NCI-H2107 treated with DMSO at 0.1 percent for 48 hours (cell line): Measurements from ENCODE around the gene GIT2.

Source experiments
- DNase-seq: peaks from one replicate; lab custom pipeline; 2025; ENCODE audit not compliant: unreplicated experiment; lab: John Stamatoyannopoulos, UW

GIT2 gene

GRCh38 chr12:109983432-109984142, 12.6 kb downstream of the GIT2 start:
- DNase-seq: no peak

- DNase-seq: no peak
Measured at GRCh38 chr12:109982210-109982609, 14.0 kb downstream of the GIT2 start.

DNA sequence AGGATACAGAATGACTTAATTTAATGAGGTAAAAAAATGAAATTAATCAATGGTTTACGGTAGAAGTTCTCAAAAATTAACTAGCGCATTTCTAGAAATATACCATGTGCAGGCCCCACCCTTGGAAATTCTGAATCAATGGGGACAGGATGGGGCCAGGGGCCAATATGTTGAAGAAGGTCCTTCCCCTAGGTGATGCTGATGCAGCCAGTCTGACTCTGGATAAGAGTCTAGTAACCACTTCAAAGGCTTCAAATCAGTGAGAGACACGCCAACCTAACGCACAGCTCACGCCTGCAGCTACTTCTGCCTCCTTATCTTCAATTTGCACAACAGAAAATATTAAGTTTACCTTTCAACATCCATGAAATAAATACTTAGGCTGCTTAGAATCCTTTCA, 14.9 kb downstream of the GIT2 start:
- no peak for DNase-seq

DNA sequence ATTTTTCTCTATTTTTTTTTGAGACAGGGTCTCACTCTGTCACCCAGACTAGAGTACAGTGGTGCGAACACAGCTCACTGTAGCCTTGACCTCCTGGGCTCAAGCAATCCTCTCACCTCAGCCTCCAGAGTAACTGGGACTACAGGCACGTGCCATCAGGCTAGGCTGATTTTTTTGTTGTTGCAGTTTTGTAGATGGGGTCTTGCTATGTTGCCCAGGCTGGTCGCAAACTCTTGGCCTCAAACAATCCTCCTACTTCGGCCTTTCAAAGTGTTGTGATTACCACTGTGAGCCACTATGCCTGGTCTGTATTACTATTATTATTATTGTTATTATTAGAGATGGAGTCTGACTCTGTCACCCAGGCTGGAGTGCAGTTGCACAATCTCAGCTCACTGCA, 23.3 kb downstream of the GIT2 start:
- DNase-seq: no peak

GRCh38 chr12:109968801-109969200, 27.4 kb downstream of the GIT2 start:
- DNase-seq: no peak

DNA sequence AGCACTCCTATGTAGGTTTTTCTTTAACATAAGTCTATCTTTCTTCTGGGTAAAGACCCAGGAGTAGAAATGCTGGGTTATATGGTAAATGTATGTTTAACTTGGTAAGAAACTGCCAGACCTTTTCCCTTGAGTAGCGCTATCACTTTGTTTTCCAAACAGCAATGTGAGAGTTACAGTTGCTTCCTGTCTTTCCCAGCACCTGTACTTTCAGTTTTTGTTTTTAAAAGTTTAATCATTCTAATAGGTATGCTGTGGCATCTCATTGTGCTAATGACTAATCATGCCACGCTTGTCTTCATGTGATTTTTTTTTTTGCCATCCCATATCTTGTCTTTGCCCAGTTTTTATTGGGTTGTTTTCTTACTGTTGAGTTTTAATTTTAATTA, 28.1 kb downstream of the GIT2 start:
- DNase-seq: no peak

GRCh38 chr12:109967383-109968031, 28.7 kb downstream of the GIT2 start:
- no peak for DNase-seq

GRCh38 chr12:109966546-109966945, 29.6 kb downstream of the GIT2 start:
- DNase-seq: no peak

GRCh38 chr12:109963743-109964429, 32.3 kb downstream of the GIT2 start:
- DNase-seq: no peak

DNA sequence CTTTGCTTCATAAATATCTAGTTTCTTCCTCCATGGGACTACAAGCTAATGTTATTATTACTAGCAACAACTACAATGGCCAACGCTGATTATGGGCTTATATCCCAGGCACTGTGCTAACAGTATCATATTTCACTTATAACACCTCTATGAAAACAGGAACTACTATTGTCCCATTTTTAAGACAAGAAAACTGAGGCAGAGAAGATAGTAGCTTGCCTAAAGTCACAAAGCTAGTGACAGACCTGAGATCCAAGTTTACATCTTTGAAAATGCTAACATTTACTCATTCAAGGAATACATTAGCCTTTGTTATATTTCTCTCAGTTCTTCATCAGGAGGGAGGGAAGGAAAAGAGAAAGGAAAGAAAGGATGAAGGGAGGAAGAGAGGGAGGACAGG, 32.8 kb downstream of the GIT2 start:
- no peak for DNase-seq

GRCh38 chr12:109962398-109962797, 33.8 kb downstream of the GIT2 start:
- no peak for DNase-seq

- DNase-seq: no peak
Measured at GRCh38 chr12:109961612-109962011, 34.6 kb downstream of the GIT2 start.

DNA sequence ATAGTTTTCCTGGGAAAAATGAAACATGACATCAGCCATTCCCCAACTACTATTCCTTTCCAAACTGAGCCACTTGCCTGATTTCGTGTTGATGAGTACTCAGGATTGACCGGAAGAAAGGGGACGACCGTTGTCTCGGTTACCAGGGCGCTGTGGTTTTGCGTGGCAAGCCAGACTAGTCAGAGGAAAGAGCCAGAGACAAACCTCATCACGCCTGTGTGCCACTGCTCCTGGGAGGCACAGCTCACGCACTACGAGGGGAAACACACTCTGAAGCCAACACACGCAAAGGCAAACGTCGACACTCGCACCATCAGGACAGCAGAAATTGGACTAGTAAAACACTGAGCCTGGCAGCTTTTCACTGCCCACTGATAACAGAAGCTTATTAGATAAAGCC, 35.0 kb downstream of the GIT2 start:
- no peak for DNase-seq

- no peak for DNase-seq
Measured at GRCh38 chr12:109959411-109960093, 36.6 kb downstream of the GIT2 start.

DNA sequence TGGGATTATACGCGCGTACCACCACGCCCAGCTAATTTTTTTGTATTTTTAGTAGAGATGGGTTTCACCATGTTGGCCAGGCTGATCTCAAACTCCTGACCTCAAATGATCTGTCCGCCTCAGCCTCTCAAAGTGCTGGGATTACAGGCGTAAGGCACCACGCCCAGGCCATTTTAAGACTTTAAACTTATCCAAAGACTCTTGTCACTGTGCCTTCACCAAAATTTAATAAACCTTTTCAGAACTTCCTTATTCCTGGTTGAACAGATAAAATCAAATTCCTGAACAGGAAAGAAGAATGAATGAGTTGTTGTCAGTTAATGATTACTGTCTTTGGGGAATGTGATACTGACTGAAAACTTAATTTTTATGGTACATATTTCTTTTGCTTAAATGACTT, 37.8 kb downstream of the GIT2 start:
- no peak for DNase-seq

DNA sequence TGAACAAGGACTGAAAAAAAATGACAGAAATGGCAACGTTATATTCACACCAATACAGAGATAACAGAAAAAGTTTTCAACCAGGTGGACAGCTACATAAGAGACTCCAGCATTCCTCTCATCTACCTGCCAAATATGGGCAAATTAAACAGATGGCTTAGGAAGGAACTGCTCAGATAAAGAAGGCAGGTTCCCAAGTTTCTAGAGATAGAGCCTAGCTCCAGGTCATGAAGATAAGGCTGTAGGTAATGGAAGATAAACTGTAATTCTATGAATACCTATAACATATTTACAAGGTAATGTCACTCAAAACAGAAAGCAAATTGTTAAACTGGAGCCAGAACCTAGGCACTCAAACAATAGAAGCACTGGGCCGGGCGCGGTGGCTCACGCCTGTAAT, 42.5 kb downstream of the GIT2 start:
- DNase-seq: no peak

GRCh38 chr12:109952873-109953272, 43.3 kb downstream of the GIT2 start:
- no peak for DNase-seq

GRCh38 chr12:109952160-109952858, 43.9 kb downstream of the GIT2 start:
- no peak for DNase-seq

- no peak for DNase-seq
Measured at GRCh38 chr12:109951751-109952150, 44.4 kb downstream of the GIT2 start.

DNA sequence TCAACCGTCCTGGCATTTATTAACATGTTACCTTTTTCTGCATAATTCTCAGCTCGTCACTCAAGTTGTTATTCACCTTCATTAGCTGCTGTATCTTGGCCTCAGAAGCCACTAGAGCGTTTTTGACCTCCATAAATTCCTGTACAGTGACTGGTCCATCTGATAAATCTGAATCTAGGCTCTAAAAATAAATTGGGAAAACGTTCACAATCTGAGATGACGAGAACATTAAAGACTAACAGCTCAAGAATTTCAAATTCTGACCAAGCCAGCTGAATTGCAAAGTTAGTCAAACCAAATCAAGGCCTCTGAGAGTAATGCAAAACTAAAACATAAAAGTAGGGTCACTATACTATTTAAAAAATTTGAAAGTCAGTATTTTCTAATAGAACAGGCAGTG, 45.0 kb downstream of the GIT2 start:
- DNase-seq: no peak

DNA sequence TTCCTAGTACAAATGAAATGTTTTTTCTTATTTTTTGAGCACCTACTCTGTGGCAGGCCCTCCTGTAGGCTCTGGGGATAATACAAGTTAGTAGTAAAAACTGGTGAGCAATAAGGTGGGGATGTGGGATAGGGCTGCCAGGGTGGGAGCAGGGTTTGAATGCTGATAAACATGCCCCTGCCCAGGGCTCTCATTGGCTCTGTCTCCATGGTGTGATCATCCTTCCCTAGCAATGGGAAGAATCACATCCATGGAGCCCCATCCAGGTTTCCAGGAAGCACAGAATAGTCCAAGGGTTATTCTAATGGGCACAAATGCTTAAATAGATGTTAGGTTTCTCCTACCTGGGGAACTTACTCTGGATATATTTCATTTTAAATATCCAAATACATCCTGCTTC, 45.5 kb downstream of the GIT2 start:
- DNase-seq: no peak
